CD14-positive monocyte (primary cell): ENCODE data around the gene SHTN1. TPM values are rescaled to one million over a fixed set of nuclear protein-coding genes. Genes with fewer than 3 reads are reported as not detected.
A peak's percentile ranks its signal among the peaks of the same experiment; 100 is the strongest.

ENCODE experiments used
- DNase-seq, 3 donors: peaks; one replicate each; pipeline ENCODE4 v3.0.0-alpha.2; 2011 to 2022
- H2AFZ ChIP-seq: 2 replicates; pipeline ENCODE4 v1.6.0; 2012; ENCODE audit warnings: mild to moderate bottlenecking, low read depth, low read length, inconsistent platforms; ENCODE audit not compliant: insufficient read depth, poor library complexity, severe bottlenecking
- H3K27ac ChIP-seq, 2 donors: 1 replicate in 1 of 2; 2 replicates in 1 of 2; pipeline ENCODE4 v1.5.1; 2012 to 2013; ENCODE audit warnings: low read length in 2 of 2, control low read depth in 1 of 2, inconsistent platforms in 1 of 2, low read depth in 1 of 2, mild to moderate bottlenecking in 1 of 2
- H3K27me3 ChIP-seq, 2 donors: one replicate each; pipeline versions ENCODE4 v1.6.0 to v1.6.1; 2011 to 2013; ENCODE audit warnings: low read length in 2 of 2; ENCODE audit not compliant: control insufficient read depth in 2 of 2, insufficient read depth in 2 of 2
- H3K36me3 ChIP-seq, 2 donors: replicated peaks in 1 of 2; 1 replicate in 1 of 2; 2 replicates in 1 of 2; pipeline versions ENCODE4 v1.5.1 to v1.6.1; 2012 to 2013; ENCODE audit warnings: low read length in 2 of 2, control low read depth in 1 of 2, inconsistent platforms in 1 of 2, mild to moderate bottlenecking in 1 of 2; ENCODE audit not compliant: insufficient read depth in 2 of 2, control insufficient read depth in 1 of 2
- H3K4me1 ChIP-seq, 2 donors: 1 replicate in 1 of 2; 2 replicates in 1 of 2; pipeline versions ENCODE4 v1.5.1 to v1.6.1; 2012 to 2013; ENCODE audit warnings: low read length in 2 of 2, control low read depth in 1 of 2, inconsistent platforms in 1 of 2, mild to moderate bottlenecking in 1 of 2, moderate library complexity in 1 of 2; ENCODE audit not compliant: insufficient read depth in 2 of 2, control insufficient read depth in 1 of 2
- H3K4me2 ChIP-seq: replicated peaks from 2 replicates; pipeline ENCODE3; 2012; ENCODE audit warnings: low read length, moderate library complexity, mild to moderate bottlenecking; ENCODE audit not compliant: poor library complexity, severe bottlenecking; ENCODE audit errors: extremely low read depth
- H3K4me3 ChIP-seq, 3 experiments: fragments of 200-600 bp in 1 of 3; sonication (generic) in 1 of 3; replicated peaks in 1 of 3; 1 replicate in 2 of 3; 2 replicates in 1 of 3; pipeline ENCODE4 v1.5.1; 2011 to 2013; ENCODE audit warnings: low read length in 3 of 3, mild to moderate bottlenecking in 3 of 3, control low read depth in 2 of 3, low read depth in 2 of 3, inconsistent platforms in 1 of 3, moderate library complexity in 1 of 3
- H3K79me2 ChIP-seq: 2 replicates; pipeline ENCODE4 v1.6.0; 2012; ENCODE audit warnings: mild to moderate bottlenecking, control low read depth, inconsistent platforms, low read length, moderate library complexity; ENCODE audit not compliant: insufficient read depth
- H3K9ac ChIP-seq: 2 replicates; pipeline ENCODE4 v1.6.0; 2017; ENCODE audit warnings: low read length, mild to moderate bottlenecking; ENCODE audit not compliant: insufficient read depth, poor library complexity, severe bottlenecking
- H3K9me3 ChIP-seq, 2 donors: replicated peaks in 1 of 2; 1 replicate in 1 of 2; 2 replicates in 1 of 2; pipeline versions ENCODE4 v1.5.1 to v1.6.1; 2012 to 2013; ENCODE audit warnings: low read length in 2 of 2, control low read depth in 1 of 2; ENCODE audit not compliant: control insufficient read depth in 1 of 2, insufficient read depth in 1 of 2
- H4K20me1 ChIP-seq: 2 replicates; pipeline ENCODE4 v1.6.0; 2012; ENCODE audit warnings: mild to moderate bottlenecking, low read length, control low read depth, moderate library complexity; ENCODE audit not compliant: insufficient read depth
- H3K27ac Mint-ChIP-seq, 7 donors: one replicate each; pipeline ENCODE4 v1.8.0; 2020; ENCODE audit warnings: mild to moderate bottlenecking in 7 of 7, mixed read lengths in 7 of 7, moderate library complexity in 6 of 7, inconsistent platforms in 2 of 7
- H3K27me3 Mint-ChIP-seq, 3 donors: one replicate each; pipeline ENCODE4 v1.8.0; 2021 to 2022; ENCODE audit warnings: low read depth in 3 of 3, mild to moderate bottlenecking in 3 of 3, mixed read lengths in 3 of 3, moderate library complexity in 3 of 3, inconsistent platforms in 1 of 3
- H3K36me3 Mint-ChIP-seq, 2 donors: one replicate each; pipeline ENCODE4 v1.8.0; 2020; ENCODE audit warnings: mixed read lengths in 2 of 2, inconsistent platforms in 1 of 2, mild to moderate bottlenecking in 1 of 2
- H3K4me1 Mint-ChIP-seq: one replicate; pipeline ENCODE4 v1.8.0; 2020; ENCODE audit warnings: mild to moderate bottlenecking, mixed read lengths
- H3K4me3 Mint-ChIP-seq, 2 donors: one replicate each; pipeline ENCODE4 v1.8.0; 2020; ENCODE audit warnings: mild to moderate bottlenecking in 2 of 2, mixed read lengths in 2 of 2, moderate library complexity in 1 of 2
- H3K9me3 Mint-ChIP-seq, 7 donors: one replicate each; pipeline ENCODE4 v1.8.0; 2020 to 2022; ENCODE audit warnings: mixed read lengths in 7 of 7, mild to moderate bottlenecking in 6 of 7, moderate library complexity in 6 of 7, inconsistent platforms in 2 of 7
- CTCF ChIP-seq: fragments of 200-600 bp; IDR thresholded peaks from one replicate; pipeline ENCODE4 v1.8.0; 2022; ENCODE audit warnings: antibody characterized with exemption, mild to moderate bottlenecking
- WGBS: methylation state at CpG from one replicate; pipeline ENCODE4 v1.1.5; 2013; ENCODE audit warnings: missing lambda C conversion rate; ENCODE audit not compliant: insufficient coverage; 5-methylcytosine and 5-hydroxymethylcytosine counted together
- intact Hi-C, 2 donors: fragments of 100-400 bp; cut with micrococcal nuclease; formaldehyde crosslinking; loops; one replicate each; pipeline versions ENCODE4 v1.15.0 to v1.15.1; 2023
- polyA plus RNA-seq, 3 donors: library from polyadenylated mRNA; depleted of rRNA in 1 of 3; unstranded in 2 of 3; stranded (reverse) in 1 of 3; fragments of 300-500 nt in 2 of 3; fragments of >200 nt in 1 of 3; fragmentation: Illumina TruSeq in 2 of 3; gene quantifications; 1 replicate in 2 of 3; 2 replicates in 1 of 3; pipeline ENCODE4 v1.2.3, GENCODE V29; 2012 to 2021

SHTN1 gene
- polyA plus RNA-seq, 3 donors, result 14.4 to 22.6 (median 14.9) TPM

GRCh38 chr10:116915340-116915739, 89.6 kb downstream of the SHTN1 start:
- Histone ChIP-seq H4K20me1 (no peaks in the 10 kb centered on the region), H3K9ac (no peak overlapping the region), H3K79me2 (no peaks in the 10 kb centered on the region), H3K9me3 (no peaks in the 10 kb centered on the region), H3K27ac (no peak overlapping the region), H3K4me1 (peaks cover 2 to 4% of the 10 kb centered on the region in 2 donors), H3K36me3 (peaks cover 56 to 96% of the 10 kb centered on the region in 2 donors), H2AFZ (no peak overlapping the region), H3K4me3 (no peak overlapping the region), H3K27me3 (no peaks in the 10 kb centered on the region), H3K4me2 (no peak overlapping the region)
- intact Hi-C loops, result no loop called here
- Mint-ChIP-seq H3K36me3 (peaks cover 72 to 80% of the 10 kb centered on the region in 2 donors), H3K4me1 (peaks cover 11% of the 10 kb centered on the region), H3K27me3 (peaks cover 0 to 2% (median 0%) of the 10 kb centered on the region in 3 donors), H3K9me3 (peaks cover 0 to 2% (median 0%) of the 10 kb centered on the region in 7 donors), H3K4me3 (no peak overlapping the region), H3K27ac (no peak overlapping the region)
- no CpG with 5 or more reads among the region's 2 CpGs for WGBS
- no peak for TF ChIP-seq CTCF
- no peak for DNase-seq

DNA sequence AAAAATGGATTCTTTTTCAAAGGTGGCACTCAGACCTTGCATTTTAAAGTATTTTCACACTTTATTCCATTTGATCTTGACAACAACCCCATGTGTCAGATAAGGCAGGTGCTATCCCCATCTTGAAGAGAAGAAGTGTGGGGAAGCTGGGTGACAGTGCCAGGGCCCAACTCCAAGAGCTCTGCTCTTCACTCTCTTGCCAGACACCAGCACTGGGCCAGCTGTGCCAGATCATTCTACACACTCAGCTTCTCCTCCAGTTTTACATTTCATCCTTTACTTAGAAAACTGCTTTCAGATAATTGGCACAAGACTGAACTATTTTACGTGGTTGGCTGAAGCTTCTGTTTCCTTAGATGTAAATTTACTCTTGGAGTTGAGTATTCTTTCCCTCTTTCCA, 91.3 kb downstream of the SHTN1 start:
- no CpG with 5 or more reads among the region's 1 CpG for WGBS
- no peak overlapping the region for H3K9ac ChIP-seq
- no peak overlapping the region for H3K4me3 Mint-ChIP-seq

More for the DNA sequence above, 91.3 kb downstream of the SHTN1 start:
- Histone ChIP-seq H3K4me1 (peaks cover 2 to 4% of the 10 kb centered on the region in 2 donors), H3K4me3 (no peak overlapping the region), H3K27me3 (no peaks in the 10 kb centered on the region), H2AFZ (no peak overlapping the region), H3K4me2 (no peak overlapping the region), H3K27ac (no peak overlapping the region), H3K9me3 (no peaks in the 10 kb centered on the region), H4K20me1 (no peaks in the 10 kb centered on the region), H3K36me3 (peaks cover 46 to 96% of the 10 kb centered on the region in 2 donors), H3K79me2 (no peaks in the 10 kb centered on the region)
- peak overlapping the region in 1 of 7 donors; percentile 61 for H3K27ac Mint-ChIP-seq
- intact Hi-C loops, result no loop called here
- peaks cover 0 to 2% (median 0%) of the 10 kb centered on the region in 7 donors for H3K9me3 Mint-ChIP-seq
- no peak for DNase-seq
- no peaks in the 10 kb centered on the region for H3K27me3 Mint-ChIP-seq
- peaks cover 11% of the 10 kb centered on the region for H3K4me1 Mint-ChIP-seq
- peaks cover 68 to 81% of the 10 kb centered on the region in 2 donors for H3K36me3 Mint-ChIP-seq
- no peak for TF ChIP-seq CTCF
